Measurements from ENCODE around the gene ZFP36L1. TPM values are rescaled to one million over a fixed set of nuclear protein-coding genes. Genes with fewer than 3 reads are reported as not detected.
A peak's percentile ranks its signal among the peaks of the same experiment; 100 is the strongest.

ZFP36L1 gene
- total RNA-seq: 822 and 1,327 TPM in 2 replicates
- 219 and 454 TPM in 2 replicates for polyA plus RNA-seq

- H3K4me1 ChIP-seq (ENCODE audit: low read depth): peaks cover 34% of the 10 kb centered on the region
- peaks cover 30% of the 10 kb centered on the region for H3K36me3 ChIP-seq
- H3K27ac ChIP-seq: peak within 1 kb of the TSS; percentile 98
- TF ChIP-seq CTCF (IDR thresholded peaks at IDR 0.05; ENCODE audit: low read depth, low read length): no peak
- peak; percentile 92 to 98 for DNase-seq (ENCODE audit: low read depth in 1 of 2, low spot score in 1 of 2)
- peak within 1 kb of the TSS; percentile 77 for H3K4me3 ChIP-seq
- no peaks in the 10 kb centered on the region for H3K27me3 ChIP-seq
- no peaks in the 10 kb centered on the region for H3K9me3 ChIP-seq (ENCODE audit: low read depth)
Measured at GRCh38 chr14:68792979-68793733, at the start of gene ZFP36L1. TSS of gene ZFP36L1 (minus strand) at chr14:68793067. CDS start at chr14:68792938, 129 bp downstream.

GRCh38 chr14:68842298-68842697, 49.4 kb upstream of the ZFP36L1 start:
- no peak overlapping the region for H3K4me3 ChIP-seq
- DNase-seq (ENCODE audit: low read depth in 1 of 2, low spot score in 1 of 2): no peak
- no peaks in the 10 kb centered on the region for H3K27me3 ChIP-seq
- TF ChIP-seq CTCF (IDR thresholded peaks at IDR 0.05; ENCODE audit: low read depth, low read length): no peak
- H3K36me3 ChIP-seq: no peaks in the 10 kb centered on the region
- H3K9me3 ChIP-seq (ENCODE audit: low read depth): no peaks in the 10 kb centered on the region
- no peaks in the 10 kb centered on the region for H3K4me1 ChIP-seq (ENCODE audit: low read depth)
- no peak overlapping the region for H3K27ac ChIP-seq

GRCh38 chr14:68841016-68841809, 48.3 kb upstream of the ZFP36L1 start:
- TF ChIP-seq CTCF (IDR thresholded peaks at IDR 0.05; ENCODE audit: low read depth, low read length): no peak
- H3K36me3 ChIP-seq: no peaks in the 10 kb centered on the region
- peak in 1 of 2 donors; percentile 39 for DNase-seq (ENCODE audit: low read depth in 1 of 2, low spot score in 1 of 2)
- H3K27ac ChIP-seq: no peak overlapping the region
- no peaks in the 10 kb centered on the region for H3K27me3 ChIP-seq
- H3K9me3 ChIP-seq (ENCODE audit: low read depth): no peaks in the 10 kb centered on the region
- H3K4me3 ChIP-seq: no peak overlapping the region
- no peaks in the 10 kb centered on the region for H3K4me1 ChIP-seq (ENCODE audit: low read depth)

GRCh38 chr14:68840454-68840853, 47.6 kb upstream of the ZFP36L1 start:
- Histone ChIP-seq H3K4me1 (ENCODE audit: low read depth) (no peaks in the 10 kb centered on the region), H3K36me3 (no peaks in the 10 kb centered on the region), H3K27me3 (no peaks in the 10 kb centered on the region), H3K27ac (no peak overlapping the region), H3K9me3 (ENCODE audit: low read depth) (no peaks in the 10 kb centered on the region), H3K4me3 (no peak overlapping the region)
- TF ChIP-seq CTCF (IDR thresholded peaks at IDR 0.05; ENCODE audit: low read depth, low read length): no peak
- DNase-seq (ENCODE audit: low read depth in 1 of 2, low spot score in 1 of 2): peak in 1 of 2 donors; percentile 22

- Histone ChIP-seq H3K27ac (no peak overlapping the region), H3K27me3 (no peaks in the 10 kb centered on the region), H3K9me3 (ENCODE audit: low read depth) (no peaks in the 10 kb centered on the region), H3K36me3 (no peaks in the 10 kb centered on the region), H3K4me1 (ENCODE audit: low read depth) (no peaks in the 10 kb centered on the region), H3K4me3 (no peak overlapping the region)
- no peak for TF ChIP-seq CTCF (IDR thresholded peaks at IDR 0.05; ENCODE audit: low read depth, low read length)
- DNase-seq (ENCODE audit: low read depth in 1 of 2, low spot score in 1 of 2): no peak
Measured at GRCh38 chr14:68836082-68836481, 43.2 kb upstream of the ZFP36L1 start.
